ENCODE measurements around the gene FBXO2.

Gene FBXO2

DNA sequence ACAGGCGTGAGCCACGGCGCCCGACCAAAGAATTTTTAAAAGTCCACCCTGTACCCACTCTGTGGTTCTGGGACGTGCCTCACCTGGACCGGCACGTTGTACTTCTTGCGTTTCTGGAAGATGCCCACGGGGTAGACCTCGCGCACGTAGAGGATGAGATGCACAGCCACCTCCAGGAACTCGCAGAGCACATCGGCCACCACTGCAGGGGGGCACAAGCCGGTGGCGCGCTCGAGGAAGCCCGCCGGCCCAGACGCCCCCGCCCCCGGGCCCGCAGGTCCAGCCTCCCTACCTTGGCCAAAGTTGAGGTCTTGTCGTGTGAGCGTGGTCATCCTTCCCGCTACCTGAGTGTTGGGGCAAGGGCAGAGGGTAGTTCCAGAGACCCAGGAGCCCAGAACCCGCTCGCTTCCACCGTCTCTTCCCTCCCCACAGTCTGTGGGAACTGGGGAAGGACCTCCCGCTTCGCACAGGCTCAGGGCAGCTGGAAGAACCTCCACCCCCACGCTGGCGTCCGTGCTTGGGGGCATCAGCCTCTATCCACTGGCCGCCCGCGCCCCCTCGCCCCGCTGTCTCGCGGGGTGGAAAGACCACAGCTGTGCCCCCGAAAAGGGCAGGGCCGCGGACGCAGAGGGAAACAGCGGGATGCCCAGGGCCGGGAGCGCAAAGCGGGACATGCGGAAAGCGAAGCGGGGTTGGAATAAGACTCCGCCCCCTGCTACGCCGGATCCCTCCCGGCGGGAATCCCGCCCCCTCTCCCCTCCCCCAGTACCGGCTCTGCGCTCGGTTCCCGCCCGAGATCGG lies 26.2 kb upstream of the FBXO2 start:
- H3K9me3 ChIP-seq (ENCODE audit: insufficient read depth, low read depth, low read length), result no peaks in the 10 kb centered on the region
- H3K4me1 ChIP-seq (ENCODE audit: insufficient read depth, low read length), result peaks cover 30% of the 10 kb centered on the region
- peak overlapping the region; percentile 96 for H3K4me3 ChIP-seq (ENCODE audit: low read length)
- peak overlapping the region; percentile 97 for H3K9ac ChIP-seq (ENCODE audit: low read depth, low read length)
- H3K27me3 ChIP-seq (ENCODE audit: insufficient read depth, low read length), result no peaks in the 10 kb centered on the region
- H3K36me3 ChIP-seq (ENCODE audit: insufficient read depth, low read depth, low read length), result peaks cover 41% of the 10 kb centered on the region
- peak overlapping the region; percentile 99 for H3K27ac ChIP-seq (ENCODE audit: low read length)

DNA sequence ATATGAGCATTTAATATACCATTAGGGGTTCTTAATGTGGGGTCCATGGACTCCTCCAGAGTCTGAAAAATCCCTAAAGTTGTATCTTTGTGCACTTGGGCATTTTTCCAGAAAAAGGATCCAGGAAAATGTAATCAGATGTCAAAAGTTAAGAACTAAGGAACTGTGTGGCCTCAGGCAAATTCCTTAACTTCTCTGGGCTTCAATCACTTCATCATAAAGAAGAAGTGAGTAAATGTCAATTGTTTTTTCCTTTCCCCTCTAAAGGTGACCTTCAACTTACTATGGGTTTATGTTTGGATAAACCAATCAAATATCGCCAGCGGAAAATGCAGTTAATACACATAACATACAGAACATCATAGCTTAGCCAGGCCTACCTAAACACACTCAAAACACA lies 24.2 kb upstream of the FBXO2 start:
- no peaks in the 10 kb centered on the region for H3K27me3 ChIP-seq (ENCODE audit: insufficient read depth, low read length)
- H3K4me1 ChIP-seq (ENCODE audit: insufficient read depth, low read length), result peaks cover 14% of the 10 kb centered on the region
- H3K36me3 ChIP-seq (ENCODE audit: insufficient read depth, low read depth, low read length), result peaks cover 60% of the 10 kb centered on the region
- no peak overlapping the region for H3K27ac ChIP-seq (ENCODE audit: low read length)
- no peak overlapping the region for H3K4me3 ChIP-seq (ENCODE audit: low read length)
- no peak overlapping the region for H3K9ac ChIP-seq (ENCODE audit: low read depth, low read length)
- H3K9me3 ChIP-seq (ENCODE audit: insufficient read depth, low read depth, low read length), result no peaks in the 10 kb centered on the region

DNA sequence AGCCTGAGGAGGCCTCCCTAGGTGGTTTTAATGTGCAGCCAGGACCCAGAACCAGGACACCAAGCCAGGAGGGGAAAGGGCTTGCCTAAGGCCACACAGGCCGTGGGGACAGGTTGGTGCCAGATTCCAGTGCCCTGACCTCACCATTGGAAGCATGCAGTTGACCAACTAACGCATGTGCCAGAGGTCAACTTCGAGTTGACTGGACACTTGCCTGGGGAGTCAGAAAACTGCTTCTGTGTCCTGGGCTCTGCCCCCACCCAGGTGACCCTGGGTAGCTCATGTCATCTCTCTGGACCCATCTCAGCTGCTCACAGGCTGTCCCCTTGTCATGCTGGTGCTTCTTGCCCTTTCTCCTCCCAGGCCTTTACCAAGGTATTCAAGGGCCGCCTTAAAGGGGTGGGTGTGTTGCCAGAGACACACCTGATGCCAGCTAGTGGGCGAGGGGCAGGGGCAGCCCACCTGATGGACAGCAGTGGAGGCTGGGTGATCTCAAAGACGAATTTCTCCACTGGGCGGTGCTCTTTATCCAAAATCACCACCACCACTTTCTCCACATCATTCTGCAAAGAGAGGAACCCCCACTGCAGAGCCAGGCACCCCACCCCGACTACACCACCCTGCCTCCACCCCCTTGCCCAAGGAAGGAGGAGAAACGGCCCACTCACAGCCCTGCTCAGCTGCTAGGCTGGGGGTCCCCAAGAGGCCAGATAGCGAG lies 22.3 kb upstream of the FBXO2 start:
- Histone ChIP-seq H3K27me3 (ENCODE audit: insufficient read depth, low read length) (no peaks in the 10 kb centered on the region), H3K9me3 (ENCODE audit: insufficient read depth, low read depth, low read length) (no peaks in the 10 kb centered on the region), H3K4me1 (ENCODE audit: insufficient read depth, low read length) (no peaks in the 10 kb centered on the region), H3K27ac (ENCODE audit: low read length) (no peak overlapping the region), H3K4me3 (ENCODE audit: low read length) (no peak overlapping the region), H3K9ac (ENCODE audit: low read depth, low read length) (no peak overlapping the region), H3K36me3 (ENCODE audit: insufficient read depth, low read depth, low read length) (peaks cover 79% of the 10 kb centered on the region)

DNA sequence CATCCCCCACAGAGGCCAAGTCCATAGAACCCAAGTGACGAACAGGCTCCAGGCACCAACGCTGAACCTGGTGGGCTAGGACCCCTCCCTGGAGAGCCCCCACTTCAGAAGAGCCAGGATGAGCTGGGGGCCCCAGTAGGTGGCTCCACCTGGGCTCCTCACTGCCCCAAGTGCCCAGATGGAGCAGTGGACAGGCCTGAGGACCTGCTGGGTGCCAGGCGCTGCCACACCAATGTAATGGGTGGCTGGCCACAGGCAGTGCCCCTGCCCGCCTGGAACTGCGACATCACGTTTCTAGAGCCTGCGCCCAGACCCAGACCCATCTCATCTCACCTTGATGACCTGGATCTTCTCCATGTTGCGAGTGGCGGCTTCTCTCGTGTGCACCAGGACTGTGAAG lies 21.1 kb upstream of the FBXO2 start:
- H3K4me1 ChIP-seq (ENCODE audit: insufficient read depth, low read length), result no peaks in the 10 kb centered on the region
- no peak overlapping the region for H3K9ac ChIP-seq (ENCODE audit: low read depth, low read length)
- H3K4me3 ChIP-seq (ENCODE audit: low read length), result no peak overlapping the region
- no peaks in the 10 kb centered on the region for H3K27me3 ChIP-seq (ENCODE audit: insufficient read depth, low read length)
- peaks cover 89% of the 10 kb centered on the region for H3K36me3 ChIP-seq (ENCODE audit: insufficient read depth, low read depth, low read length)
- H3K27ac ChIP-seq (ENCODE audit: low read length), result no peak overlapping the region
- no peaks in the 10 kb centered on the region for H3K9me3 ChIP-seq (ENCODE audit: insufficient read depth, low read depth, low read length)

DNA sequence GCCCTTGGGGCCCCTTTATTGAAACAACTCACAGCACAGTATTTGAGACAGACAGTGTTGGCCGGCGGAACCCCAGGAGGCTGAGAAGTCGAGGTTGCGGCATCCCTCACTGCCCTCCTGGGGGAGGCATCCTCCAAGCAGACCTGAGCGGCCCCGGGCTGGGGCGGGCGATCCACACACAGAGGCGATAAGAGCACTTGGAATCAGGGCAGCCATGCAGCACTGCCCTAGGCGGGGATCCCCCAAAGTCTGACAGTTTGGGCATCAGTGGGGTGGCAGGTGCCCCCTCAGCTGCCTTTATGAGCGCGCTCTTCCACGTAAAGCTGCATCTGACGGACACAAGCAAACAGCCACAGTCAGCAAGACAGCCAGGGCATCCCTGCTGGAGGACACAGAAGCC lies 20.3 kb upstream of the FBXO2 start:
- no peaks in the 10 kb centered on the region for H3K27me3 ChIP-seq (ENCODE audit: insufficient read depth, low read length)
- peaks cover 89% of the 10 kb centered on the region for H3K36me3 ChIP-seq (ENCODE audit: insufficient read depth, low read depth, low read length)
- no peak overlapping the region for H3K27ac ChIP-seq (ENCODE audit: low read length)
- no peak overlapping the region for H3K9ac ChIP-seq (ENCODE audit: low read depth, low read length)
- H3K9me3 ChIP-seq (ENCODE audit: insufficient read depth, low read depth, low read length), result no peaks in the 10 kb centered on the region
- no peaks in the 10 kb centered on the region for H3K4me1 ChIP-seq (ENCODE audit: insufficient read depth, low read length)
- no peak overlapping the region for H3K4me3 ChIP-seq (ENCODE audit: low read length)

DNA sequence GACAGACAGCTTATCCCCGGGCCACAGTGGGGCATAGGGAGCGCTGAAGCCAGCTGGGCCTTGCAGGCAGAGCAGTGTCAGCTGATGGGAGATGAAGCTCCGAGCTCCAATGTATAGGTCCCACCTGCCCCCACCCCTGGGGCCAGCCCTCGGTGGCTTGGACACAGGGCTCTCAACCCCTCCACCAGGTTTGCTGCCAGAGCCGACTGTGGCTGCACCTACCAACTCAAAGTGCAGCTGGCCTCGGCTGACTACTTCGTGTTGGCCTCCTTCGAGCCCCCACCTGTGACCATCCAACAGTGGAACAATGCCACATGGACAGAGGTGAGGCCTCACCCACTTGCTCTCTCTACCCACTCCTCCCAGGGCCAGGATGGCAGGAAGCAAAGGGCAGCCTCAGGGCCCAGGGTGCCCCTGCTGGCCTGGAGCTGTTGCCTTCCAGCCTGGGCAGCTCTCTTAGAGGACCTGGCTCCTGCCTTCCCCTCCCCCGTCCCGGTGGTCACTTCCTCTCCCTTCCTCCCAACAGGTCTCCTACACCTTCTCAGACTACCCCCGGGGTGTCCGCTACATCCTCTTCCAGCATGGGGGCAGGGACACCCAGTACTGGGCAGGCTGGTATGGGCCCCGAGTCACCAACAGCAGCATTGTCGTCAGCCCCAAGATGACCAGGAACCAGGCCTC lies 19.0 kb upstream of the FBXO2 start:
- Histone ChIP-seq H3K9ac (ENCODE audit: low read depth, low read length) (no peak overlapping the region), H3K4me3 (ENCODE audit: low read length) (no peak overlapping the region), H3K27ac (ENCODE audit: low read length) (no peak overlapping the region), H3K36me3 (ENCODE audit: insufficient read depth, low read depth, low read length) (peaks cover 79% of the 10 kb centered on the region), H3K27me3 (ENCODE audit: insufficient read depth, low read length) (no peaks in the 10 kb centered on the region), H3K4me1 (ENCODE audit: insufficient read depth, low read length) (no peaks in the 10 kb centered on the region), H3K9me3 (ENCODE audit: insufficient read depth, low read depth, low read length) (no peaks in the 10 kb centered on the region)

DNA sequence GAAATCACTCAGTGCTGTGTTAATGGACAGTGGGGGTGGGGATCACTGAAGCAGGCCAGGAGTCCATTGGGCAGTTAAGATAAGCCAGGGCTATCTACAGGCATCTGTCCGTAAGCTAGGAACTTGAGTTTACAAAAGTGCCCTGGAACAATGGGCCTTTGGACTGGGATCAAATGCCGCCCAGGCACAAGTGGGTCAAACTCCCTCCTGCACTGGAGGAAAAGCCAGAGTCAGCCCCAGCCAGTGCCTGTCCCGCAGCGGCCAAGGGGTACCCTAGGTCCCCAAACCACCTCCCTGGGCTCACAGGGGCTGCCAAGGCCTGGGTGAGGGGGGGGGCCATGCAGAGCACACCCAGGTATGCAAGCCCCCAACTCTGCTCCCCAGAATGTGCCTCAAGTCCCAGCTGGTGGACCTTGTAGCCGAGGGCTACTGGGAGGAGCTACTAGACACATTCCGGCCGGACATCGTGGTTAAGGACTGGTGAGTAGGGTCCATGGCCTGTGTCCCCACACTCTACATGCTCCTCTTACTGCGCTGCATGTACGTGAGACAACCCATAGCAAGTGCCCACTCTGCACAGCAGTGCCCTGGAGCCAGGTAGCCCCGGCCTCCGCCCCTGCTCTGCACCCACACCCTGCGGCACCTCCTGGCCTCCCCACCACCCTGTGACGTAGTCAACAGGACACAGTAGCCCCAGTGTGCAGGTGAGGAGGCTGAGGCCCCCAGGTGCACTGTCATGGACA lies 17.5 kb upstream of the FBXO2 start:
- Histone ChIP-seq H3K27ac (ENCODE audit: low read length) (no peak overlapping the region), H3K36me3 (ENCODE audit: insufficient read depth, low read depth, low read length) (peaks cover 70% of the 10 kb centered on the region), H3K4me3 (ENCODE audit: low read length) (no peak overlapping the region), H3K9me3 (ENCODE audit: insufficient read depth, low read depth, low read length) (no peaks in the 10 kb centered on the region), H3K27me3 (ENCODE audit: insufficient read depth, low read length) (no peaks in the 10 kb centered on the region), H3K9ac (ENCODE audit: low read depth, low read length) (no peak overlapping the region), H3K4me1 (ENCODE audit: insufficient read depth, low read length) (no peaks in the 10 kb centered on the region)

DNA sequence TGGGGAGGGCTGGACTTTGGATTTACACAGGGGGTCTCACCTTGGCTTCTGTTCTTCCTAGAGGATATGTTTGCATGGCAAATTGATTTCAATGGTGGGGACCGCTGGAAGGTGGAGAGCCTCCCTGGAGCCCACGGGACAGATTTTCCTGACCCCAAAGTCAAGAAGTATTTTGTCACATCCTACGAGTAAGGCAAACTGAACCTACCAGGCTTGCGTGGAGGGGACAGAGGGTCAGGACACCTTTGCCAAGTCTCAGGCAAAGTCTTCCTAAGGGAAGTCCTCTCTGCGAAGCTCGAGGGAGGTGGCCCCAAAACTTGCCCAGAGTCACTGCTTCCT lies 16.9 kb upstream of the FBXO2 start:
- Histone ChIP-seq H3K36me3 (ENCODE audit: insufficient read depth, low read depth, low read length) (peaks cover 65% of the 10 kb centered on the region), H3K4me3 (ENCODE audit: low read length) (no peak overlapping the region), H3K4me1 (ENCODE audit: insufficient read depth, low read length) (no peaks in the 10 kb centered on the region), H3K9me3 (ENCODE audit: insufficient read depth, low read depth, low read length) (no peaks in the 10 kb centered on the region), H3K27ac (ENCODE audit: low read length) (no peak overlapping the region), H3K27me3 (ENCODE audit: insufficient read depth, low read length) (no peaks in the 10 kb centered on the region), H3K9ac (ENCODE audit: low read depth, low read length) (no peak overlapping the region)

DNA sequence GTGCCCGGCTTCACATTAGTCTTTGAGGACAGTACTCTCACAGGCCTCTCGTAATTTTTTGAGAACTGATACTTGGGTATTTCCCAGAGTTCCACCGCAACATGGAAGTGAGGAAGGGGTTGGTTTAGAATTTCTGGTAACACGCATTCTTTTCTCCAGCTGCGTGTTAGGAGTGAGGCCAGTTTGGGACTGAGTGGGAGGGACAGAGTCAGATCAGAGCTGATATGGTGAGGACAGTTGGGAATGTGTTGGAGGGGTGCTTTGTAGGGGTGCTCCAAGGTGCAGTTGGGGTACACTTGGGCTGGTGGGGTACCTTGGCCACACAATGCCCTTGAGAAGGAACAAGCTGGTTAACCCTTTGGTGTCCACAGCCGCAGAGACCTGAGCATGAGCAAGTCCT lies 16.5 kb upstream of the FBXO2 start:
- H3K27me3 ChIP-seq (ENCODE audit: insufficient read depth, low read length), result no peaks in the 10 kb centered on the region
- H3K4me1 ChIP-seq (ENCODE audit: insufficient read depth, low read length), result no peaks in the 10 kb centered on the region
- no peak overlapping the region for H3K4me3 ChIP-seq (ENCODE audit: low read length)
- no peak overlapping the region for H3K27ac ChIP-seq (ENCODE audit: low read length)
- no peaks in the 10 kb centered on the region for H3K9me3 ChIP-seq (ENCODE audit: insufficient read depth, low read depth, low read length)
- H3K9ac ChIP-seq (ENCODE audit: low read depth, low read length), result no peak overlapping the region
- peaks cover 61% of the 10 kb centered on the region for H3K36me3 ChIP-seq (ENCODE audit: insufficient read depth, low read depth, low read length)

DNA sequence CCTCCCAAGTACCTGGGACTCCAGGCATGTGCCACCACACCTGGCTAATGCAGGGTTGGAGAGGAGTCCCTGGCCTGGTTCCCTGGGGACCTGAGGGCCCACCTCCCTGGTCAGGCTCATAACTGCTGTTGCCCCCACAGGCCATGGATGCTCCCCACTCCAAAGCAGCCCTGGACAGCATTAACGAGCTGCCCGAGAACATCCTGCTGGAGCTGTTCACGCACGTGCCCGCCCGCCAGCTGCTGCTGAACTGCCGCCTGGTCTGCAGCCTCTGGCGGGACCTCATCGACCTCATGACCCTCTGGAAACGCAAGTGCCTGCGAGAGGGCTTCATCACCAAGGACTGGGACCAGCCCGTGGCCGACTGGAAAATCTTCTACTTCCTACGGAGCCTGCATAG lies 14.3 kb upstream of the FBXO2 start:
- H3K9me3 ChIP-seq (ENCODE audit: insufficient read depth, low read depth, low read length), result no peaks in the 10 kb centered on the region
- H3K27me3 ChIP-seq (ENCODE audit: insufficient read depth, low read length), result peaks cover 4% of the 10 kb centered on the region; the same call in 1 of the 2 replicates
- H3K36me3 ChIP-seq (ENCODE audit: insufficient read depth, low read depth, low read length), result peaks cover 40% of the 10 kb centered on the region
- H3K9ac ChIP-seq (ENCODE audit: low read depth, low read length), result no peak overlapping the region
- H3K27ac ChIP-seq (ENCODE audit: low read length), result no peak overlapping the region
- H3K4me3 ChIP-seq (ENCODE audit: low read length), result no peak overlapping the region
- no peaks in the 10 kb centered on the region for H3K4me1 ChIP-seq (ENCODE audit: insufficient read depth, low read length)

DNA sequence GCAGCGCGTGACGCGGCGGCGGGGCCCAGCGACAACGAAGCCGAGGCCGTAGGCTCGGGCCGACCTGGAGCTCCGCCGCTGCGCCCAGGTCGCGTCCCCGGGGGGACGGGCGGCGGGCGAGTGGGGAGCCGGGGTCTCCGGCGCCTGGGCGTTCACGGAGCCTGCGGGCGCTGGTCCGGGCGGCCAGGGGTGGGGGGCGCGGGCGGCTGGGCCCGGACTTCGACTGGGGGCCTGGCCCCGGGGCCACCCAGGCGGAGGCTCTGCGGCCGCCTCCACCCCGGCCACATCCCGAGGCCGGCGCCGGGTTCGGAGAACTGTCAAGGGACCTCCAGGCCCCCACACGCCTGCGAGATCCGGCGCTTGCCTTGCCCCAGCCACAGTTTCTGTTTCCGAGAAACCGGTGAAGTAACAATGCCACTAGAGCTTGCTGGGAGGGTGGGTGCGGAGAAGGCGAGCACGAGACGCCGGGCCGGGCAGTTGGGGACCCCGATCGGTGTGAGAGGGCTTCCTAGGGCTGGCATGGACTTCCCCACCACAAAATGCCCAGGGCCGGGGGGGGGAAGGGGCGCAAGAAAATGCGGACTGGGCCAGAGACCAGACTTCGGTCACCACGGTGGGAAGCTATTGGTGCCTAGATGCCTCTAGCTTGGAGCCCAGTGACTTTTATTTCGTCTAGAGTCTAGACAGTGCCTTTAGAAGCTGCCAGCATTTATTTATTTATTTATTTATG lies 10.3 kb upstream of the FBXO2 start:
- Histone ChIP-seq H3K9ac (ENCODE audit: low read depth, low read length) (0 out of 2 replicates have a peak overlapping the region, but pooled peaks have one; percentile 30), H3K9me3 (ENCODE audit: insufficient read depth, low read depth, low read length) (no peaks in the 10 kb centered on the region), H3K27ac (ENCODE audit: low read length) (no peak overlapping the region), H3K27me3 (ENCODE audit: insufficient read depth, low read length) (peaks cover 13% of the 10 kb centered on the region; the same call in 1 of the 2 replicates), H3K36me3 (ENCODE audit: insufficient read depth, low read depth, low read length) (peaks cover 15% of the 10 kb centered on the region), H3K4me1 (ENCODE audit: insufficient read depth, low read length) (no peaks in the 10 kb centered on the region), H3K4me3 (ENCODE audit: low read length) (peak overlapping the region; percentile 53; the same call in 1 of the 2 replicates)
